Measurements from ENCODE around the gene TEX35. TPM values are rescaled to one million over a fixed set of nuclear protein-coding genes. Genes with fewer than 3 reads are reported as not detected.
A peak's percentile ranks its signal among the peaks of the same experiment; 100 is the strongest.

Gene TEX35
- total and polyA plus RNA-seq, 7 experiments from 2014 or later = not detected

- CTCF ChIA-PET = interaction anchor here (0.6 to 4.3 kb wide), 7 partner anchors 9 to 534 kb away, joined by 3 to 29 read pairs (median 5); no protein-coding TSS in a partner anchor
- H3K36me3 ChIP-seq (ENCODE audit: control insufficient read depth in 2 of 3, insufficient read depth in 3 of 3, low read length in 3 of 3) = no peaks in the 10 kb centered on the region
- Mint-ChIP-seq H3K36me3 (no peaks in the 10 kb centered on the region), H3K4me1 (peaks cover 0 to 4% (median 4%) of the 10 kb centered on the region in 7 donors), H3K27me3 (peaks cover 0 to 2% (median 0%) of the 10 kb centered on the region in 5 donors), H3K9me3 (no peaks in the 10 kb centered on the region), H3K27ac (no peak overlapping the region), H3K4me3 (peak overlapping the region in 1 of 10 donors; percentile 27)
- H3K27me3 ChIP-seq (ENCODE audit: control insufficient read depth in 2 of 2, insufficient read depth in 2 of 2, low read length in 2 of 2) = no peaks in the 10 kb centered on the region
- H3K4me1 ChIP-seq (ENCODE audit: control insufficient read depth in 2 of 2, insufficient read depth in 2 of 2, low read length in 2 of 2) = peaks cover 0 to 6% of the 10 kb centered on the region in 2 donors
- H3K9me3 ChIP-seq (ENCODE audit: control insufficient read depth in 2 of 3, low read length in 3 of 3) = no peaks in the 10 kb centered on the region
- intact Hi-C loops (cut with micrococcal nuclease) = loop anchor here (1.0 to 5.0 kb wide), 7 partner anchors 10 to 837 kb away; no protein-coding TSS in a partner anchor
- POLR2A ChIA-PET = interaction anchor here (0.5 kb wide), 1 partner anchor 198 kb away, joined by 4 read pairs; no protein-coding TSS in a partner anchor
- ATAC-seq = peak; percentile 92
- no peak overlapping the region for H3K27ac ChIP-seq (ENCODE audit: low read depth, low read length)
- no peak overlapping the region for H3K4me3 ChIP-seq (ENCODE audit: low read length)
- DNase-seq = peak; percentile 42 to 74 (median 63)
These were observed 19.5 kb downstream of the TEX35 start for GRCh38 chr1:178532392-178532791.

GRCh38 chr1:178533121-178533946 is 20.4 kb downstream of the TEX35 start:
- no peaks in the 10 kb centered on the region for H3K9me3 ChIP-seq (ENCODE audit: control insufficient read depth in 2 of 3, low read length in 3 of 3)
- no peaks in the 10 kb centered on the region for H3K36me3 ChIP-seq (ENCODE audit: control insufficient read depth in 2 of 3, insufficient read depth in 3 of 3, low read length in 3 of 3)
- ChIA-PET POLR2A (no interaction called here), CTCF (interaction anchor here (0.5 to 4.3 kb wide), 8 partner anchors 132 to 1319 kb away, joined by 3 to 29 read pairs (median 4); no protein-coding TSS in a partner anchor)
- Mint-ChIP-seq H3K36me3 (no peaks in the 10 kb centered on the region), H3K27me3 (peaks cover 0 to 2% (median 0%) of the 10 kb centered on the region in 5 donors), H3K4me1 (peaks cover 0 to 4% (median 4%) of the 10 kb centered on the region in 7 donors), H3K9me3 (no peaks in the 10 kb centered on the region), H3K4me3 (no peak overlapping the region), H3K27ac (no peak overlapping the region)
- H3K4me1 ChIP-seq (ENCODE audit: control insufficient read depth in 2 of 2, insufficient read depth in 2 of 2, low read length in 2 of 2) = peaks cover 0 to 6% of the 10 kb centered on the region in 2 donors
- no peaks in the 10 kb centered on the region for H3K27me3 ChIP-seq (ENCODE audit: control insufficient read depth in 2 of 2, insufficient read depth in 2 of 2, low read length in 2 of 2)
- no peak for ATAC-seq
- no peak overlapping the region for H3K27ac ChIP-seq (ENCODE audit: low read depth, low read length)
- no peak overlapping the region for H3K4me3 ChIP-seq (ENCODE audit: low read length)
- DNase-seq = no peak
- intact Hi-C loops (cut with micrococcal nuclease) = loop anchor here (2.0 to 5.0 kb wide), 3 partner anchors 219 to 544 kb away; no protein-coding TSS in a partner anchor

GRCh38 chr1:178534137-178534868 is 21.4 kb downstream of the TEX35 start:
- no peak for DNase-seq
- intact Hi-C loops (cut with micrococcal nuclease) = loop anchor here in 1 of 2 donors (5.0 kb wide), 1 partner anchor 543 kb away; no protein-coding TSS in a partner anchor
- Mint-ChIP-seq H3K4me1 (peaks cover 0 to 4% (median 4%) of the 10 kb centered on the region in 7 donors), H3K9me3 (no peaks in the 10 kb centered on the region), H3K4me3 (no peak overlapping the region), H3K27me3 (peaks cover 0 to 2% (median 0%) of the 10 kb centered on the region in 5 donors), H3K36me3 (no peaks in the 10 kb centered on the region), H3K27ac (no peak overlapping the region)
- Histone ChIP-seq H3K4me1 (ENCODE audit: control insufficient read depth in 2 of 2, insufficient read depth in 2 of 2, low read length in 2 of 2) (peaks cover 0 to 6% of the 10 kb centered on the region in 2 donors), H3K27me3 (ENCODE audit: control insufficient read depth in 2 of 2, insufficient read depth in 2 of 2, low read length in 2 of 2) (no peaks in the 10 kb centered on the region), H3K4me3 (ENCODE audit: low read length) (no peak overlapping the region), H3K9me3 (ENCODE audit: control insufficient read depth in 2 of 3, low read length in 3 of 3) (no peaks in the 10 kb centered on the region), H3K36me3 (ENCODE audit: control insufficient read depth in 2 of 3, insufficient read depth in 3 of 3, low read length in 3 of 3) (no peaks in the 10 kb centered on the region), H3K27ac (ENCODE audit: low read depth, low read length) (no peak overlapping the region)
- POLR2A ChIA-PET = no interaction called here
- no peak for ATAC-seq
- CTCF ChIA-PET = interaction anchor here (0.7 to 4.3 kb wide), 2 partner anchors 469 to 553 kb away, joined by 3 to 29 read pairs; no protein-coding TSS in a partner anchor

GRCh38 chr1:178536329-178536728 is 23.4 kb downstream of the TEX35 start:
- Histone ChIP-seq H3K36me3 (ENCODE audit: control insufficient read depth in 2 of 3, insufficient read depth in 3 of 3, low read length in 3 of 3) (no peaks in the 10 kb centered on the region), H3K9me3 (ENCODE audit: control insufficient read depth in 2 of 3, low read length in 3 of 3) (no peaks in the 10 kb centered on the region), H3K4me3 (ENCODE audit: low read length) (no peak overlapping the region), H3K4me1 (ENCODE audit: control insufficient read depth in 2 of 2, insufficient read depth in 2 of 2, low read length in 2 of 2) (peaks cover 0 to 6% of the 10 kb centered on the region in 2 donors), H3K27ac (ENCODE audit: low read depth, low read length) (no peak overlapping the region), H3K27me3 (ENCODE audit: control insufficient read depth in 2 of 2, insufficient read depth in 2 of 2, low read length in 2 of 2) (no peaks in the 10 kb centered on the region)
- H3K4me3 Mint-ChIP-seq = no peak overlapping the region
- ATAC-seq (no peak), DNase-seq (no peak)
- CTCF ChIA-PET = interaction anchor here (0.6 to 0.7 kb wide), 2 partner anchors 18 to 490 kb away, joined by 3 read pairs; no protein-coding TSS in a partner anchor
- no peaks in the 10 kb centered on the region for H3K36me3 Mint-ChIP-seq
- H3K9me3 Mint-ChIP-seq = no peaks in the 10 kb centered on the region
- intact Hi-C loops (cut with micrococcal nuclease) = no loop called here
- H3K27ac Mint-ChIP-seq = no peak overlapping the region
- POLR2A ChIA-PET = no interaction called here
- H3K4me1 Mint-ChIP-seq = peaks cover 0 to 9% (median 4%) of the 10 kb centered on the region in 7 donors
- H3K27me3 Mint-ChIP-seq = peaks cover 0 to 2% (median 0%) of the 10 kb centered on the region in 5 donors

- Histone ChIP-seq H3K4me3 (ENCODE audit: low read length) (no peak overlapping the region), H3K27me3 (ENCODE audit: control insufficient read depth in 2 of 2, insufficient read depth in 2 of 2, low read length in 2 of 2) (no peaks in the 10 kb centered on the region), H3K9me3 (ENCODE audit: control insufficient read depth in 2 of 3, low read length in 3 of 3) (no peaks in the 10 kb centered on the region), H3K27ac (ENCODE audit: low read depth, low read length) (no peak overlapping the region), H3K4me1 (ENCODE audit: control insufficient read depth in 2 of 2, insufficient read depth in 2 of 2, low read length in 2 of 2) (peaks cover 0 to 6% of the 10 kb centered on the region in 2 donors), H3K36me3 (ENCODE audit: control insufficient read depth in 2 of 3, insufficient read depth in 3 of 3, low read length in 3 of 3) (no peaks in the 10 kb centered on the region)
- ATAC-seq (no peak), DNase-seq (no peak)
- Mint-ChIP-seq H3K9me3 (no peaks in the 10 kb centered on the region), H3K4me1 (peaks cover 0 to 9% (median 4%) of the 10 kb centered on the region in 7 donors), H3K4me3 (no peak overlapping the region), H3K27me3 (peaks cover 0 to 2% (median 0%) of the 10 kb centered on the region in 5 donors), H3K36me3 (no peaks in the 10 kb centered on the region), H3K27ac (no peak overlapping the region)
- ChIA-PET POLR2A (no interaction called here), CTCF (interaction anchor here (0.6 to 1.2 kb wide), 3 partner anchors 18 to 490 kb away, joined by 3 read pairs; no protein-coding TSS in a partner anchor)
- intact Hi-C loops (cut with micrococcal nuclease) = no loop called here
These were observed 24.0 kb downstream of the TEX35 start for GRCh38 chr1:178536844-178537371.

GRCh38 chr1:178537382-178538090 is 24.6 kb downstream of the TEX35 start:
- DNase-seq (no peak), ATAC-seq (no peak)
- Mint-ChIP-seq H3K27me3 (peaks cover 0 to 2% (median 0%) of the 10 kb centered on the region in 5 donors), H3K4me1 (peaks cover 0 to 10% (median 2%) of the 10 kb centered on the region in 7 donors), H3K27ac (peak overlapping the region in 1 of 9 donors; percentile 56), H3K9me3 (no peaks in the 10 kb centered on the region), H3K36me3 (no peaks in the 10 kb centered on the region), H3K4me3 (no peak overlapping the region)
- Histone ChIP-seq H3K27ac (ENCODE audit: low read depth, low read length) (no peak overlapping the region), H3K9me3 (ENCODE audit: control insufficient read depth in 2 of 3, low read length in 3 of 3) (no peaks in the 10 kb centered on the region), H3K4me1 (ENCODE audit: control insufficient read depth in 2 of 2, insufficient read depth in 2 of 2, low read length in 2 of 2) (peaks cover 0 to under 1% of the 10 kb centered on the region in 2 donors), H3K27me3 (ENCODE audit: control insufficient read depth in 2 of 2, insufficient read depth in 2 of 2, low read length in 2 of 2) (no peaks in the 10 kb centered on the region), H3K4me3 (ENCODE audit: low read length) (no peak overlapping the region), H3K36me3 (ENCODE audit: control insufficient read depth in 2 of 3, insufficient read depth in 3 of 3, low read length in 3 of 3) (peaks cover 0 to 3% (median 0%) of the 10 kb centered on the region in 3 experiments)
- ChIA-PET POLR2A (no interaction called here), CTCF (interaction anchor here (1.2 kb wide), 1 partner anchor 466 kb away, joined by 3 read pairs; no protein-coding TSS in a partner anchor)
- intact Hi-C loops (cut with micrococcal nuclease) = no loop called here
